ENCODE results near the gene COL18A1. TPM values are rescaled to one million over a fixed set of nuclear protein-coding genes. Genes with fewer than 3 reads are reported as not detected.

COL18A1 gene
- total RNA-seq, 2 donors from 2014 or later: 117 to 134 TPM

DNA sequence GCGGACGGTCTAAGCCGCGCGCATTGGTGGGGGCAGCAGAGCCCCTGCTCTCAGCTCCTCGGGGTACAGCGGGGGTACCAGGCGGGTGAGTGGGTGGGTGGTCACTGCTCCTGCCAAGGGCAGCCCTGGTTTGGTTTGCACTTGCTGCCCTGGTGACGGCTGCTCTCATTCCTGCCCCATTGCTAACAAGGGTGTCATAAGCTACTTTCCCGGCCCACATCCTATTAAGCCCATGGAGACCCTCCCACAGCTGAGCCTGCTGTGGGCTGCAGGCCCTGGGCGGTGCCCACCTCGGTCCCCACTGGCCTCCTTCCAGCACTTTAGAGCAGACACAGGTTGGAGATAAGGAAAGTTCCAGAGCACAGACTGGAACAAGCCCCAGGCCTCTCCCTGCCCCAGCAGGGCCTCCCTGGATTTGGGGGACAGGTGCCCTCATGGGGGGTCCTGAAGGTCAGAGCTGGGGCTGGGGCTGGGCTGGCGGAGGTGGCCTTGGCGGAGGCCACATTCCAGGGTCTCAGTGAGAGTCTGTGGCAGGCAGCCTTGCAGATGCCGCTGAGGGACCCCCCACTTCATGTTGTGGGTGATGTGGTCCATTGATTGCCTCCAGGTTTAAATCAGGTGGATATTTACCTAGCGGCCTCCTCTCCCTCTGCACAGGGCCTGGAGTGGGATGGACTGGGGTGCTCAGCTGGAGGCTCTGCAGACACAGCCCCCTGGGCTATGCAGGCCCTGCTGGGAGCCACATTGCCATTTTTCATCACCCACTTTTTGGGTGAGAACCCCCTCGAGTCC lies 27.0 kb downstream of the COL18A1 start:
- TF ChIP-seq, protein P1, sequence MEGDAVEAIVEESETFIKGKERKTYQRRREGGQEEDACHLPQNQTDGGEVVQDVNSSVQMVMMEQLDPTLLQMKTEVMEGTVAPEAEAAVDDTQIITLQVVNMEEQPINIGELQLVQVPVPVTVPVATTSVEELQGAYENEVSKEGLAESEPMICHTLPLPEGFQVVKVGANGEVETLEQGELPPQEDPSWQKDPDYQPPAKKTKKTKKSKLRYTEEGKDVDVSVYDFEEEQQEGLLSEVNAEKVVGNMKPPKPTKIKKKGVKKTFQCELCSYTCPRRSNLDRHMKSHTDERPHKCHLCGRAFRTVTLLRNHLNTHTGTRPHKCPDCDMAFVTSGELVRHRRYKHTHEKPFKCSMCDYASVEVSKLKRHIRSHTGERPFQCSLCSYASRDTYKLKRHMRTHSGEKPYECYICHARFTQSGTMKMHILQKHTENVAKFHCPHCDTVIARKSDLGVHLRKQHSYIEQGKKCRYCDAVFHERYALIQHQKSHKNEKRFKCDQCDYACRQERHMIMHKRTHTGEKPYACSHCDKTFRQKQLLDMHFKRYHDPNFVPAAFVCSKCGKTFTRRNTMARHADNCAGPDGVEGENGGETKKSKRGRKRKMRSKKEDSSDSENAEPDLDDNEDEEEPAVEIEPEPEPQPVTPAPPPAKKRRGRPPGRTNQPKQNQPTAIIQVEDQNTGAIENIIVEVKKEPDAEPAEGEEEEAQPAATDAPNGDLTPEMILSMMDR (IDR thresholded peaks at IDR 0.05): no peak
- no peaks in the 10 kb centered on the region for H3K9me3 ChIP-seq
- H3K4me3 ChIP-seq: no peak overlapping the region
- DNase-seq (ENCODE audit: low spot score): no peak
- no peaks in the 10 kb centered on the region for H3K36me3 ChIP-seq
- peaks cover 0 to 72% of the 10 kb centered on the region in 2 donors for H3K4me1 ChIP-seq
- no peaks in the 10 kb centered on the region for H3K27me3 ChIP-seq
- peak overlapping the region; percentile 4 to 58 for H3K27ac ChIP-seq

DNA sequence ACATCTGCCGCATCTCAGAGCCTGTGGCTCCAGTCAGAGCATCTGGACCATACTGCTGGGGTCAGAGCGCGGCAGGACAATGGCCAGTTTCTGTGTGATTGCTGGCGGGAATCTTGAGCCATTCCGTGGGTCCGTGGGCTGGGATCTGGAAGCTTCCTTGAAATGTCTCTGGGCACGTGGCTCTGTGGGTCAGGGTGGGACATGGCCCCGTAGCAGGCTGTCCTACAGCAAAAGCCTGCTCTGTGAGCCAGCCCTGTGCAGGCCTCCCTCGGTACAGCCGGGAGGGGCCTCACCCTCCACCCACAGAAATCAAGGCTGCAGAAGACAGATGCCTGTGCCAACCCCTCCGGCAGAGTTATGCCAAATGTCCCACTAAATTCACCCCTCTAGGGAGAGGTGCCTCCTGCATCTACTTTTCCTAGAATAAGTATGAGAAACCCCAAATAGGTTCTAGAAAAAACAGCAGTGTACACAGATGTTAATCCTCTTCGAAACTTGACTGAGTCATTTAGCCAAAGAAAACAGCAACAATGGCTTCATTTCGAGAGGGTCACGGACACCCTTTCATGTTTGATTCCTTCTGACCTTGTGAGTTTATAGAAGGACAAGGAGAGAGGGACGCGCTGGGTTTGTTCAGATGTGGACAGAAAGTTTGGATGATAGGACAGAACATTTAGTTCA lies 27.8 kb downstream of the COL18A1 start:
- no peaks in the 10 kb centered on the region for H3K9me3 ChIP-seq
- no peaks in the 10 kb centered on the region for H3K27me3 ChIP-seq
- no peaks in the 10 kb centered on the region for H3K36me3 ChIP-seq
- peaks cover 0 to 65% of the 10 kb centered on the region in 2 donors for H3K4me1 ChIP-seq
- H3K4me3 ChIP-seq: no peak overlapping the region
- no peak for DNase-seq (ENCODE audit: low spot score)
- peak overlapping the region; percentile 4 to 58 for H3K27ac ChIP-seq
- TF ChIP-seq, protein P1 (IDR thresholded peaks at IDR 0.05): no peak

DNA sequence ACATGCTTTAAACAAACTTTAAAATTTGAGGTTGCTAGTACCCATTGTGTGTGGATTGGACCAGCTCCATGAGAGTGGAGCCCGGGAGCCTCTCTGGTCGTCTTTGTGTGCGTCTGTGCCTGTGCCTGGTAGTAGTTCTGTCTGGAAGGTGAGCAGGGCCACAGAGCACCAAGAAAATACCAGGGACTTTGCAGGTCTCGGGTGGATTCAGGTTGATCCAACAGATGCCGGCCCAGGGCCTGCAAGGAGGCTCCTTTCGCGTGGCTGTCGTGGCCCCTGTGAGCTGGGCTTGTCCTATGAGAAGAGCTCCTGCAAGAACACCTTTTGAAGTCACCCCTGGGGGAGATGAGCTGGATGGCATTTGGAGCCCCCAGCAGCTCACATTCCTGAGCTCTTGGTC lies 28.3 kb downstream of the COL18A1 start:
- Histone ChIP-seq H3K4me3 (no peak overlapping the region), H3K36me3 (no peaks in the 10 kb centered on the region), H3K27me3 (no peaks in the 10 kb centered on the region), H3K27ac (peak overlapping the region; percentile 4 to 58), H3K9me3 (no peaks in the 10 kb centered on the region), H3K4me1 (peaks cover 0 to 60% of the 10 kb centered on the region in 2 donors)
- DNase-seq (ENCODE audit: low spot score): no peak
- TF ChIP-seq, protein P1 (IDR thresholded peaks at IDR 0.05): no peak

DNA sequence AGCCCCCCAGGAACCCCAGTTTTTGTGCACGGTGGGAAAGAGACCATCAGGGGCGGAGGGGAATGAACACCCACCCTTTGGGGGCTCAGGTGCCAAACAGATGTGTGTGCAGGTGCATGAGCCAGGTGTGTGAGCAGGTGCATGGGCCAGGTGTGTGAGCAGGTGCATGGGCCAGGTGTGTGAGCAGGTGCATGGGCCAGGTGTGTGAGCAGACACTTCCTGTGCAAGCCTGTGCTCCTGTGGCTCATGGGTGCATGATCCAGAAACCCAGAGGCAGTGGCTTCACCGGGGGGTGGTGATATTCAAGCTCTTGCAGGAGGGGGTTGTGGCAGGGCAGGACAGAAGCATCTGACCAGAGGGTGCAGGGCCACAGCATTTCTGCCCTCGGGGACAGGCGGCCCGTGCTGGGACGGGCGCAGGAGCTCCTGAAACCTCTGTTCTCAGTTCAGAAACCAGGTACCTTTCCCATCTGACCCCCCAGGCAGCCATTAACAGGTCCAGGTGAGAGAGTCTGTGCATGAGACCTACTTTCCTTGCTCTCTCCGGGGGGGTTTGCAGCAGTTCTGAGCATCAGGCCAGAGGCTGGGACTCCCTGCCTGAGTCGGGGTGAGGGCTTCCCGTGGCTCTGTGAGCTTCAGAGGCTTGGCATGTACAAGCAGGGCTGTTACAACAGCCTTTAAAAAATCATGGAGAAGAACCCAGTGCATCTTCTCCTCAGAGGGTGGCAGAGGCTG lies 29.1 kb downstream of the COL18A1 start:
- TF ChIP-seq, protein P1 (IDR thresholded peaks at IDR 0.05): no peak
- no peak overlapping the region for H3K4me3 ChIP-seq
- no peaks in the 10 kb centered on the region for H3K27me3 ChIP-seq
- H3K4me1 ChIP-seq: peaks cover 0 to 68% of the 10 kb centered on the region in 2 donors
- DNase-seq (ENCODE audit: low spot score): no peak
- H3K27ac ChIP-seq: no peak overlapping the region
- H3K36me3 ChIP-seq: no peaks in the 10 kb centered on the region
- no peaks in the 10 kb centered on the region for H3K9me3 ChIP-seq

DNA sequence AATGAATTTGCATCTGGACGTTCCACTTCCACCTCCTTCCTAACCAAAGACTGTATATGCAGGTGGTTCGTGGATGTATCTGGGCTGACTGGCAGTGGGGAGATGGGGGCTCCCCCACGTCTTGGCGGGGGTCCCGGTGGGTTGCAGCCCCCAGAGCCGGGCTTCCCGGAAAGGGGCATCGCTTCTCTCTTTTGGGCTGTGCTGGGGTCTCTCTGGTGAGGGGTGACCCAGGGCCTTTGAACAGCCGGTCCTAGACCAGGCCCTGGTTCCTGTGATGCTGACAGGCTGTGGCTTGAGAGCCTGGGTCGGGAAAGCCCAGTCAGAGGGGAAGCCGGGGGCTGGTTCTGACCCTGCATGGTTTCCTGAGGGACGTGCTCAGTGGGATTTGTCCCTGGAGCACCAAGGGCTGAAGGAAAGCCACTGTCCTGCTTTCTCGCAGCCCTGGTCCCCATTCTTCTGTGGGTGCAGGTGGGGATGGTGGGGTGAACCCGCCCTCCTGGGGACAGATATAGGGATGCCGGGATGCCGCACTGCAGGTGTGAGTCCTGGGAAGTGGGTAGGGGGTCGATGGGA lies 29.8 kb downstream of the COL18A1 start:
- Histone ChIP-seq H3K36me3 (no peaks in the 10 kb centered on the region), H3K4me1 (peaks cover 0 to 75% of the 10 kb centered on the region in 2 donors), H3K27me3 (no peaks in the 10 kb centered on the region), H3K27ac (no peak overlapping the region), H3K4me3 (no peak overlapping the region), H3K9me3 (no peaks in the 10 kb centered on the region)
- TF ChIP-seq, protein P1 (IDR thresholded peaks at IDR 0.05): no peak
- no peak for DNase-seq (ENCODE audit: low spot score)

Data from right atrium auricular region (tissue), 2 donors.